NCI-H2029 (cell line): Measurements from ENCODE around the gene SCEL.
"Not testable (repeated sequence)": the region's sequence is repeated elsewhere in the genome, so short reads cannot be mapped to it uniquely, and the experiment has no call there.

Experiments
- DNase-seq: peaks from one replicate; lab custom pipeline; 2025; lab: John Stamatoyannopoulos, UW

The SCEL gene

GRCh38 chr13:77662301-77662700 lies 126.8 kb downstream of the SCEL start:
- not testable (repeated sequence) for DNase-seq

DNA sequence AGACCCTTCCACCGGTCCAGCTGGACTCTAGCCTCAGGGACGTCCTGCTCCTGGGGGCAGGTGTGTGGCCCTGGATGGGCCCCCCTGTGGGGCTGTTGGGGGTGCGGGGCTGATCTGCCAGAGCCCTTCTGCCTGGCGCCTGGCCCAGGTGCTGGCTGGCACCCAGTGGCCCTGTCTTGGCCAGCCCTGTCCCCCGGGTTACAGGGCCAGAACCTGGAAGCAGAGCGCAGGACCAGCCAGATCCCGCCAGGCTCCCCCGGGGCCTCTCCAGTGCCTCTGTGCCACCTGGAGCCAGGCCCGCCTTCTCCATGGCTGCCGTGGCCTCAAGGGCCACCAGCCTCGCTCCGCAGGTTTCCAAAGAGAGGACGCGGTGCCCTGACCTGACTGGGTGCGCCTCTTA lies 127.3 kb downstream of the SCEL start:
- DNase-seq: not testable (repeated sequence)

- DNase-seq: no peak
These were observed 139.3 kb downstream of the SCEL start for GRCh38 chr13:77674852-77675251.

- no peak for DNase-seq
These were observed 143.3 kb downstream of the SCEL start for GRCh38 chr13:77678691-77679235.

DNA sequence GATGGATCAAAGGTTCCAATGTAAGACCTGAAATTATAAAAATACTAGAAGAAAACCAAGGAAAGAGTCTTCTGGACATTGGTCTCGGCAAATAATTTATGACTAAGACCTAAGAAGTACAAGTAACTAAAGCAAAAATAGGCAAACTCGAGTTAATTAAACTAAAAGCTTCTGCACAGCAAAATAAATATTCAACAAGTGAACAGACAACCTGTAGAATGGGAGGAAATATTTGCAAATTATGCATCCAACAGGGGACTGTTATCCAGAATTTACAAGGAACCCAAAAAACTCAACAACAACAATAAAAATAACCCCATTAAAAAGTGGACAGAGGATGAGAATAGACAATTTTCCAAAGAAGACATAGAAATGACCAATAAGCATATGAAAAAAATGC lies 152.3 kb downstream of the SCEL start:
- no peak for DNase-seq

DNA sequence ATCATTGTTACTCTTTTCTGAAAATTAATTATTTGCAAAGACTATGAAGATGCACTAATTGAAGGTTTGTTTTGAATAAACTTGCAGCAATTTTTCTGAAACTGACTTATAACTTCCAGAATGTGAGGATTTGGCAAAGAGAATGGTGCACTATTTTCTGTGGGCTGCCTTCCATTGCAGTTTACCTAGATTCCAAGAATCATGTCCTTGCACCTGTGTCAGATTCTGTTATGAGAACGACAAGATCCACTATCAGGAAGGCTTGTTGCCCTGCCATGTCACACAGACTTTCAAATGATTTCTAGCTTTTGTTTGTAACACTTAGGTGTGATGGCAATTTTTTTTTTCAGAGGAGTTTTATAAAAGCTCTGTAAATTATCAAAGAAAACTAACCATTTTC lies 156.4 kb downstream of the SCEL start:
- no peak for DNase-seq

DNA sequence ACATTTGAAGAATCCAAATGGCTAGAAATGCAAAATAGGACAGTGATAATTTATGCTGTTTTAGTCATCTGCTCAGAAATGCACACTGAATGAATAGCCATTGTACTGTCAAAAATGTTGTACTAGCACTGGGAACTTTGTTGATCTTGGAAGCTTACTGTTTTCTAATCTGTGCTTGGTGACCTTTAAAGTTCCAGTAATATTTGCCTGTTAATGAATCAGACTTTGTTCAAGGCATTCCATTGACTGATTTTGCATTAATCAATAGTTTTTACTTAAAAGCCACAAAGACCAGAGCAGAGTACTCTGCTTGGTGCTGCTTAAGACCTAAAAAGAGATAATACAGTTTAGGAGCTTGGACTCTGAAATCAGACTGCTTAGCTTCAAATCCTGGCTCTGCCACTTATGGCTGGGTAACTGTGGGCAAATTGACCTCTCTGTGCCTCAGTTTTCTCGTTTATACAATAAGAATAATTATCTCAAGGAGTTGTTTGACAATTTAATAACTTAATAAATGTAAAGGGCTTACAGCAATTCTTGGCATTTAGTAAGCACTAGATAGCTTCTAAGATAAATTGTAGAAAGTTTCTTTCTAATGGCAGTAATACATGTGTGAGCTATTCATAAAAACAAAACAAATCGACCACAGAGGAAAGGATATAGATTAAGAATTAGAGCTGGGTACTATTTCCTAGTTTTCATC lies 157.4 kb downstream of the SCEL start:
- DNase-seq: no peak

- DNase-seq: no peak
These were observed 158.0 kb downstream of the SCEL start for GRCh38 chr13:77693449-77693940.
